Measurements from ENCODE around the gene CHCT1. TPM values are rescaled to one million over a fixed set of nuclear protein-coding genes. Genes with fewer than 3 reads are reported as not detected.
A peak's percentile ranks its signal among the peaks of the same experiment; 100 is the strongest.

CHCT1 gene
- total RNA-seq, 1 experiment from 2014 or later: 0.88 TPM

DNA sequence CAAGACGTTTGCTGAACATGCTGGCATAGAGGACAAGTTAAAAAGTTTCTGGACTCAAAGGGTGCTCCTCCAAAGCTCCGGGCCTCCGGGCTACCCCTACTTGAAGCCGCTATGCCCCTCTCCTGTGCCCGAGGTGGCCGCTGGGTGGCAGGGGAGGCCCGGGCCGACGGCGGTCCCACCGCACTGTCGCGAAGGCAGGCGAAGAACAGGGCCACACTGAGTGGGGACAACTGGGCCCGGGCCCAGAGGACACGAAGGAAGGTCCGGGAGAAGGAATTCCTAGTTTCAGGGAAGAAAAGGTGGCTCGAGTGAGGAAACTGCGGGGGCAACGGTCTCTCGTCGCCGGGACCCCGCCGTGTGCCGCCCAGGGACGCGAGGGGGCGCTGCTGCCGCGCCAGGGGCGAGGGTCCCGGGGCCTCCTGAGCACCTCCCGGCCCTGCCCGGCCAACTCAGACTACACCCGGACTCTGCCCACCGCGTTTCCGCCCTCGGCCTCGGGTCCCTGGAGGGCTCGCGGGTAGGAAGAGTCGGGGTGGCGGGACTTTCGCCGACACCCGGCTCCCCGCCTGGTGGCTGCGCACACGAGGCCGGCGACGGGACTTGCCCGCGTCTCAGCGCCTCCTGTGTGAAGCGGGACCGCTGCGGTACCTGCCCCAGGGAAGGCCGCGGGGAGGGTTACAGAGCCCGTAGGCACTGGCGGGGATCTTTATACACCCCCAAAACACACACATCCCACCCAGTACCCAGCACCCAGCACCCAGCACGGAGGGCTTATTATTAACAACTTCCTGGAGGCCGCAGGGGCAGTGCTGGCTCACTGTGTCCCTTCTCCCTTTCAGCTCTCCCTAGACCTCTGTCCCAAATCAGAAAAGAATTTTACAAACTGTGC is 772 bp upstream of the CHCT1 start:
- Histone ChIP-seq H3K4me3 (ENCODE audit: low read depth, low read length, poor library complexity, severe bottlenecking) (peak overlapping the region; percentile 54), H3K27ac (ENCODE audit: low read depth, low read length, poor library complexity, severe bottlenecking) (peak overlapping the region; percentile 73), H3K36me3 (ENCODE audit: insufficient read depth, low read length, poor library complexity, severe bottlenecking) (no peaks in the 10 kb centered on the region), H3K9me3 (ENCODE audit: low read depth, low read length, poor library complexity, severe bottlenecking) (no peaks in the 10 kb centered on the region), H3K27me3 (replicated peaks; ENCODE audit: insufficient read depth, low read depth, low read length, poor library complexity) (no peaks in the 10 kb centered on the region), H3K4me1 (ENCODE audit: insufficient read depth, low read length, poor library complexity, severe bottlenecking) (no peaks in the 10 kb centered on the region)
- peak; percentile 90 for DNase-seq (ENCODE audit: low spot score)
- intact Hi-C loops (cut with micrococcal nuclease; ENCODE audit: unreplicated experiment): loop anchor here (2.0 to 5.0 kb wide), 2 partner anchors 191 to 221 kb away; no protein-coding TSS in a partner anchor
- BruUV-seq (replicated peaks): no TSS peak
- POLR2A ChIA-PET (ENCODE audit: low non-redundant PET): no interaction called here
- CTCF ChIA-PET: interaction anchor here (0.6 to 1.4 kb wide), 5 partner anchors 55 to 1072 kb away, joined by 3 to 8 read pairs (median 5); no protein-coding TSS in a partner anchor
- TF ChIP-seq, protein P1, sequence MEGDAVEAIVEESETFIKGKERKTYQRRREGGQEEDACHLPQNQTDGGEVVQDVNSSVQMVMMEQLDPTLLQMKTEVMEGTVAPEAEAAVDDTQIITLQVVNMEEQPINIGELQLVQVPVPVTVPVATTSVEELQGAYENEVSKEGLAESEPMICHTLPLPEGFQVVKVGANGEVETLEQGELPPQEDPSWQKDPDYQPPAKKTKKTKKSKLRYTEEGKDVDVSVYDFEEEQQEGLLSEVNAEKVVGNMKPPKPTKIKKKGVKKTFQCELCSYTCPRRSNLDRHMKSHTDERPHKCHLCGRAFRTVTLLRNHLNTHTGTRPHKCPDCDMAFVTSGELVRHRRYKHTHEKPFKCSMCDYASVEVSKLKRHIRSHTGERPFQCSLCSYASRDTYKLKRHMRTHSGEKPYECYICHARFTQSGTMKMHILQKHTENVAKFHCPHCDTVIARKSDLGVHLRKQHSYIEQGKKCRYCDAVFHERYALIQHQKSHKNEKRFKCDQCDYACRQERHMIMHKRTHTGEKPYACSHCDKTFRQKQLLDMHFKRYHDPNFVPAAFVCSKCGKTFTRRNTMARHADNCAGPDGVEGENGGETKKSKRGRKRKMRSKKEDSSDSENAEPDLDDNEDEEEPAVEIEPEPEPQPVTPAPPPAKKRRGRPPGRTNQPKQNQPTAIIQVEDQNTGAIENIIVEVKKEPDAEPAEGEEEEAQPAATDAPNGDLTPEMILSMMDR (conservative IDR thresholded peaks at IDR 0.05; ENCODE audit: low read depth, low read length): peak; percentile 99
- TF ChIP-seq EZH2 (IDR thresholded peaks at IDR 0.05; ENCODE audit: borderline replicate concordance, low read depth, low read length, poor library complexity, severe bottlenecking): no peak

DNA sequence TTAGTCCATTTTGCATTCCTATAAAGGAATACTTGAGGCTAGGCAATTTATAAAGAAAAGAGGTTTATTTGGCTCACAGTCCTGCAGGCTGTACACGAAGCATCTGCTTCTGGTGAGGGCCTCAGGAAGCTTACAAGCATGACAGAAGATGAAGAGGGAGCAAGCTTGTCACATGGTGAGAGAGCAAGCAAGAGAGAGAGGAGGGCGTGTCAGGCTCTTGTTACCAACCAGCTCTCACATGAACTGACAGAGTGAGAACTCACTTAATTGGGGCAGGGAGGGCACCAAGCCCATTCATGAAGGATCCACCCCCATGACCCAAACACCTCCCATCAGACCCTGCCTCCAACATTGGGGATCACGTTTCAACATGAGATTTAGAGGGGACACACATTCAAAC is 1.6 kb downstream of the CHCT1 start:
- ChIA-PET CTCF (no interaction called here), POLR2A (ENCODE audit: low non-redundant PET) (no interaction called here)
- H3K27me3 ChIP-seq (replicated peaks; ENCODE audit: insufficient read depth, low read depth, low read length, poor library complexity): no peaks in the 10 kb centered on the region
- no peak overlapping the region for H3K27ac ChIP-seq (ENCODE audit: low read depth, low read length, poor library complexity, severe bottlenecking)
- no peak for TF ChIP-seq EZH2 (IDR thresholded peaks at IDR 0.05; ENCODE audit: borderline replicate concordance, low read depth, low read length, poor library complexity, severe bottlenecking)
- TF ChIP-seq, protein P1 (conservative IDR thresholded peaks at IDR 0.05; ENCODE audit: low read depth, low read length): no peak
- intact Hi-C loops (cut with micrococcal nuclease; ENCODE audit: unreplicated experiment): loop anchor here (5.0 kb wide), 1 partner anchor 218 kb away; no protein-coding TSS in a partner anchor
- no peak for DNase-seq (ENCODE audit: low spot score)
- H3K9me3 ChIP-seq (ENCODE audit: low read depth, low read length, poor library complexity, severe bottlenecking): no peaks in the 10 kb centered on the region
- BruUV-seq (replicated peaks): no TSS peak
- H3K4me1 ChIP-seq (ENCODE audit: insufficient read depth, low read length, poor library complexity, severe bottlenecking): no peaks in the 10 kb centered on the region
- H3K36me3 ChIP-seq (ENCODE audit: insufficient read depth, low read length, poor library complexity, severe bottlenecking): no peaks in the 10 kb centered on the region
- no peak overlapping the region for H3K4me3 ChIP-seq (ENCODE audit: low read depth, low read length, poor library complexity, severe bottlenecking)

DNA sequence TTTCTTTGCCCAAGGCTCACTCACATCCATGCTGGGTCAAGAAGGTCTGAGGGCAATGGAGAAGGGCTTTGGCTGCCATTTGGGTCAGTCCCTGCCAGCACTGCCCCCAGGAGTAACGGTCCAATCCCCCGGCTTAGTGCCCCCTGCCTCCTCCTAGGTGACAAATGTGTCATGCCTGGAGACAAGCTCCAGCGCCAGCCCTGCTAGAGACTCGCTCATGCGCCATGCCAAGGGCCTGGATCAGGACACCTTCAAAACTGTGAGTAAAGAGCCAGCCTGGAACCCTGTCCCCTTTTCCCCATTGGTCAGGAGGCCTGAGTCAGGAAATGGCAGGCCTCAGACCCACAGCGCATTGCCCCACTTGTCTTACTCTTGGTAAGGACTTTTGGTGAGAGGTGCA is 3.3 kb downstream of the CHCT1 start:
- Histone ChIP-seq H3K9me3 (ENCODE audit: low read depth, low read length, poor library complexity, severe bottlenecking) (no peaks in the 10 kb centered on the region), H3K36me3 (ENCODE audit: insufficient read depth, low read length, poor library complexity, severe bottlenecking) (no peaks in the 10 kb centered on the region), H3K27ac (ENCODE audit: low read depth, low read length, poor library complexity, severe bottlenecking) (no peak overlapping the region), H3K4me1 (ENCODE audit: insufficient read depth, low read length, poor library complexity, severe bottlenecking) (no peaks in the 10 kb centered on the region), H3K4me3 (ENCODE audit: low read depth, low read length, poor library complexity, severe bottlenecking) (no peak overlapping the region), H3K27me3 (replicated peaks; ENCODE audit: insufficient read depth, low read depth, low read length, poor library complexity) (no peaks in the 10 kb centered on the region)
- no peak for DNase-seq (ENCODE audit: low spot score)
- TF ChIP-seq, protein P1 (conservative IDR thresholded peaks at IDR 0.05; ENCODE audit: low read depth, low read length): no peak
- TF ChIP-seq EZH2 (IDR thresholded peaks at IDR 0.05; ENCODE audit: borderline replicate concordance, low read depth, low read length, poor library complexity, severe bottlenecking): no peak
- CTCF ChIA-PET: no interaction called here
- BruUV-seq (replicated peaks): no TSS peak
- POLR2A ChIA-PET (ENCODE audit: low non-redundant PET): no interaction called here
- intact Hi-C loops (cut with micrococcal nuclease; ENCODE audit: unreplicated experiment): no loop called here

Measured in A673 (cell line).